GM12878 (cell line): ENCODE data around the gene SPATA9. TPM values are rescaled to one million over a fixed set of nuclear protein-coding genes. Genes with fewer than 3 reads are reported as not detected.
A peak's percentile ranks its signal among the peaks of the same experiment; 100 is the strongest.

Experiments
- ATF3 ChIP-seq: IDR thresholded peaks from 2 replicates; pipeline ENCODE4 v1.6.1; 2011; ENCODE audit warnings: low read depth, mild to moderate bottlenecking, low read length, moderate library complexity, borderline replicate concordance; ENCODE audit errors: extremely low read depth
- BCL3 ChIP-seq: IDR thresholded peaks from 2 replicates; pipeline ENCODE4 v1.6.1; 2011; ENCODE audit warnings: borderline replicate concordance, low read depth, mild to moderate bottlenecking, moderate library complexity, low read length; ENCODE audit not compliant: insufficient read depth, poor library complexity, severe bottlenecking
- BMI1 ChIP-seq: fragments of 450-650 bp; IDR thresholded peaks from 2 replicates; pipeline ENCODE4 v1.6.1; 2016; ENCODE audit warnings: mild to moderate bottlenecking, moderate library complexity, borderline replicate concordance
- CHD4 ChIP-seq: fragments of 200-600 bp; sonication (generic); IDR thresholded peaks from 2 replicates; pipeline ENCODE4 v1.6.1; 2016; ENCODE audit warnings: mild to moderate bottlenecking
- CREM ChIP-seq: IDR thresholded peaks from 2 replicates; pipeline ENCODE4 v1.6.1; 2014; ENCODE audit warnings: antibody characterized with exemption, low read depth
- HDAC2 ChIP-seq: fragments of 200-600 bp; sonication (generic); IDR thresholded peaks from 2 replicates; pipeline ENCODE4 v1.6.1; 2017
- HDGF ChIP-seq: fragments of 450-650 bp; IDR thresholded peaks from 2 replicates; pipeline ENCODE4 v1.6.1; 2016; ENCODE audit warnings: antibody characterized with exemption
- IKZF2 ChIP-seq, 2 experiments: fragments of 450-650 bp; IDR thresholded peaks; 2 replicates each; pipeline ENCODE4 v1.6.1; 2017; ENCODE audit warnings: mild to moderate bottlenecking in 2 of 2, moderate library complexity in 2 of 2
- KLF5 ChIP-seq: fragments of 450-650 bp; IDR thresholded peaks from 2 replicates; pipeline ENCODE4 v1.6.1; 2014; ENCODE audit warnings: mild to moderate bottlenecking; ENCODE audit not compliant: partially characterized antibody
- MTA2 ChIP-seq: fragments of 450-650 bp; IDR thresholded peaks from 2 replicates; pipeline ENCODE4 v1.6.1; 2016; ENCODE audit warnings: low read depth, mild to moderate bottlenecking, moderate library complexity
- MYB ChIP-seq: fragments of 150-350 bp; IDR thresholded peaks from 2 replicates; pipeline ENCODE4 v1.6.1; 2014; ENCODE audit warnings: mild to moderate bottlenecking, low read depth, low read length, borderline replicate concordance
- NBN ChIP-seq: fragments of 450-650 bp; IDR thresholded peaks from 2 replicates; pipeline ENCODE4 v1.6.1; 2016
- PKNOX1 ChIP-seq: fragments of 450-650 bp; IDR thresholded peaks from 2 replicates; pipeline ENCODE4 v1.6.1; 2016; ENCODE audit warnings: mild to moderate bottlenecking
- POLR2AphosphoS2 ChIP-seq: IDR thresholded peaks from 2 replicates; pipeline ENCODE4 v1.6.1; 2011; ENCODE audit warnings: low read depth, mild to moderate bottlenecking, low read length, improper control_type of control experiment, moderate library complexity
- POLR2AphosphoS5 ChIP-seq: IDR thresholded peaks from 2 replicates; pipeline ENCODE4 v1.6.1; 2011; ENCODE audit warnings: mild to moderate bottlenecking, low read length, inconsistent platforms
- RB1 ChIP-seq: fragments of 450-650 bp; formaldehyde crosslinking; IDR thresholded peaks from 2 replicates; pipeline ENCODE4 v1.6.1; 2017; ENCODE audit warnings: mild to moderate bottlenecking, borderline replicate concordance
- RBBP5 ChIP-seq: fragments of 200-600 bp; sonication (generic); conservative IDR thresholded peaks from 2 replicates; pipeline ENCODE4 v1.6.1; 2016
- RCOR1 ChIP-seq: conservative IDR thresholded peaks from 2 replicates; pipeline ENCODE4 v1.6.1; 2012; ENCODE audit warnings: low read depth, low read length, improper control_type of control experiment
- SMAD5 ChIP-seq: IDR thresholded peaks from 2 replicates; pipeline ENCODE4 v1.6.1; 2016; ENCODE audit warnings: antibody characterized with exemption, low read depth
- SREBF1 ChIP-seq: IDR thresholded peaks from 2 replicates; pipeline ENCODE4 v1.6.1; 2012; ENCODE audit warnings: mild to moderate bottlenecking, low read length
- SRF ChIP-seq, 2 experiments: IDR thresholded peaks; 2 replicates each; pipeline ENCODE4 v1.6.1; 2011; ENCODE audit warnings: low read depth in 2 of 2, low read length in 2 of 2, mild to moderate bottlenecking in 1 of 2, moderate library complexity in 1 of 2
- STAT1 ChIP-seq: fragments of 450-650 bp; conservative IDR thresholded peaks from 2 replicates; pipeline ENCODE4 v1.6.1; 2014; ENCODE audit warnings: antibody characterized with exemption, mild to moderate bottlenecking
- SUPT20H ChIP-seq: IDR thresholded peaks from 2 replicates; pipeline ENCODE4 v1.6.1; 2011; ENCODE audit warnings: low read depth, mild to moderate bottlenecking, low read length, moderate library complexity, borderline replicate concordance; ENCODE audit not compliant: control insufficient read depth
- WRNIP1 ChIP-seq: IDR thresholded peaks from 2 replicates; pipeline ENCODE4 v1.6.1; 2011; ENCODE audit warnings: low read depth, low read length, improper control_type of control experiment, borderline replicate concordance
- YBX1 ChIP-seq: fragments of 450-650 bp; IDR thresholded peaks from 2 replicates; pipeline ENCODE4 v1.6.1; 2016; ENCODE audit warnings: antibody characterized with exemption
- polyA plus RNA-seq, 11 experiments: library from polyadenylated mRNA; depleted of rRNA in 4 of 11; unstranded in 6 of 11; stranded (reverse) in 5 of 11; fragments of >200 nt; fragmentation: Nextera tagmentation in 4 of 11; fragmentation: Illumina TruSeq in 1 of 11; extraction: Ambion mirVana in 4 of 11; extraction: Trizol in 1 of 11; gene quantifications; 1 replicate in 1 of 11; 2 replicates in 10 of 11; pipeline versions ENCODE4 v1.2.1 to v1.2.3, GENCODE V29; 2011 to 2016; ENCODE audit warnings: inconsistent platforms in 2 of 11, missing spikeins in 2 of 11, low read depth in 1 of 11
- total RNA-seq, 4 experiments: library from RNA; depleted of rRNA in 3 of 4; stranded (reverse); fragments of >200 nt in 3 of 4; fragmentation: Illumina TruSeq in 1 of 4; extraction: Trizol in 1 of 4; gene quantifications; 2 replicates each; pipeline versions ENCODE4 v1.2.1 to v1.2.3, GENCODE V29; 2013 to 2021
- TF ChIP-seq, protein P1 (sequence below): fragments of 450-650 bp; IDR thresholded peaks from 2 replicates; pipeline ENCODE4 v1.6.1; 2016; ENCODE audit warnings: mild to moderate bottlenecking, moderate library complexity, borderline replicate concordance

The SPATA9 gene
- total and polyA plus RNA-seq, 10 of the 15 experiments (the other 5 are each of a cell fraction or from before 2014, with no cell fraction given) = 0.11 to 0.49 (median 0.16) TPM; not detected in 1

- TF ChIP-seq, protein P1, sequence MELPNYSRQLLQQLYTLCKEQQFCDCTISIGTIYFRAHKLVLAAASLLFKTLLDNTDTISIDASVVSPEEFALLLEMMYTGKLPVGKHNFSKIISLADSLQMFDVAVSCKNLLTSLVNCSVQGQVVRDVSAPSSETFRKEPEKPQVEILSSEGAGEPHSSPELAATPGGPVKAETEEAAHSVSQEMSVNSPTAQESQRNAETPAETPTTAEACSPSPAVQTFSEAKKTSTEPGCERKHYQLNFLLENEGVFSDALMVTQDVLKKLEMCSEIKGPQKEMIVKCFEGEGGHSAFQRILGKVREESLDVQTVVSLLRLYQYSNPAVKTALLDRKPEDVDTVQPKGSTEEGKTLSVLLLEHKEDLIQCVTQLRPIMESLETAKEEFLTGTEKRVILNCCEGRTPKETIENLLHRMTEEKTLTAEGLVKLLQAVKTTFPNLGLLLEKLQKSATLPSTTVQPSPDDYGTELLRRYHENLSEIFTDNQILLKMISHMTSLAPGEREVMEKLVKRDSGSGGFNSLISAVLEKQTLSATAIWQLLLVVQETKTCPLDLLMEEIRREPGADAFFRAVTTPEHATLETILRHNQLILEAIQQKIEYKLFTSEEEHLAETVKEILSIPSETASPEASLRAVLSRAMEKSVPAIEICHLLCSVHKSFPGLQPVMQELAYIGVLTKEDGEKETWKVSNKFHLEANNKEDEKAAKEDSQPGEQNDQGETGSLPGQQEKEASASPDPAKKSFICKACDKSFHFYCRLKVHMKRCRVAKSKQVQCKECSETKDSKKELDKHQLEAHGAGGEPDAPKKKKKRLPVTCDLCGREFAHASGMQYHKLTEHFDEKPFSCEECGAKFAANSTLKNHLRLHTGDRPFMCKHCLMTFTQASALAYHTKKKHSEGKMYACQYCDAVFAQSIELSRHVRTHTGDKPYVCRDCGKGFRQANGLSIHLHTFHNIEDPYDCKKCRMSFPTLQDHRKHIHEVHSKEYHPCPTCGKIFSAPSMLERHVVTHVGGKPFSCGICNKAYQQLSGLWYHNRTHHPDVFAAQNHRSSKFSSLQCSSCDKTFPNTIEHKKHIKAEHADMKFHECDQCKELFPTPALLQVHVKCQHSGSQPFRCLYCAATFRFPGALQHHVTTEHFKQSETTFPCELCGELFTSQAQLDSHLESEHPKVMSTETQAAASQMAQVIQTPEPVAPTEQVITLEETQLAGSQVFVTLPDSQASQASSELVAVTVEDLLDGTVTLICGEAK = no peak
- TF ChIP-seq HDGF = no peak
- TF ChIP-seq SMAD5 = no peak
- TF ChIP-seq NBN = no peak
- TF ChIP-seq SUPT20H = no peak
- no peak for TF ChIP-seq WRNIP1
- no peak for TF ChIP-seq BMI1
- peak; percentile 6 for TF ChIP-seq KLF5
- no peak for TF ChIP-seq MTA2
- no peak for TF ChIP-seq YBX1
- TF ChIP-seq POLR2AphosphoS2 = no peak
- peak; percentile 39; the same call in 1 of the 2 replicates for TF ChIP-seq POLR2AphosphoS5
- no peak for TF ChIP-seq STAT1
- no peak for TF ChIP-seq SREBF1
- TF ChIP-seq SRF (IDR thresholded peaks at IDR 0.05; ENCODE audit: low read depth in 2 of 2, low read length in 2 of 2) = 0 out of 4 replicates have a peak, but pooled peaks of 1 of the 2 experiments have one; percentile 6
- TF ChIP-seq IKZF2 (IDR thresholded peaks at IDR 0.05) = peak in 1 of 2 experiments; percentile 25; a peak in 1 of 4 replicates
- peak; percentile 34 for TF ChIP-seq BCL3
- TF ChIP-seq MYB = no peak
- no peak for TF ChIP-seq RB1
- TF ChIP-seq RCOR1 = no peak
- TF ChIP-seq CREM = peak; percentile 35
- no peak for TF ChIP-seq HDAC2
- no peak for TF ChIP-seq RBBP5
- no peak for TF ChIP-seq CHD4
- no peak for TF ChIP-seq PKNOX1
- no peak for TF ChIP-seq ATF3
Observed at GRCh38 chr5:95620030-95620869, 62.5 kb downstream of the SPATA9 start, which contains the start of gene GPR150 (continued).
